ENCODE measurements around the gene CYSLTR2. TPM values are rescaled to one million over a fixed set of nuclear protein-coding genes. Genes with fewer than 3 reads are reported as not detected.
"Not testable (repeated sequence)": the region's sequence is repeated elsewhere in the genome, so short reads cannot be mapped to it uniquely, and the experiment has no call there.

Gene CYSLTR2
- polyA plus RNA-seq, 4 donors, result 0.08 to 1.3 (median 0.38) TPM

DNA sequence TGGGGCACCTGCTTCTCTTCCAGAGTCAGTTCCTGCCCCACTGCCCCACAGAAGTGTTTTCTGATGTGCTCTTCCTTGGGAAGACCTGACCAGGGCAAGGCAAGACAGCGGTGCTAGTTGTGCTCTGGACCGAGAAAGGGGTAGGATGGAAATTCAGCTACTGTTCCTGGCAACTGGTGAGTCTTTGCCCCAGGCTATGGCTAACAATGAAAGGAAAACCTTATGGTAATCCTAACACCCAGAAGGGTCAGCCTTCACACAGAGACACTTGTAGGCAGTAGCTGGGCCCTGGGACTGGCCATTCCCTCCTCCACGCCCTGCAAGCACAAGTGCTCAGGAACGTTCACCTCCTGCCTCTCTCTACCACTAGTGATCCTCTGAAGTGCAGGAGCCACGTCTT is 9.6 kb upstream of the CYSLTR2 start:
- DNase-seq (ENCODE audit: low read depth in 4 of 4, low spot score in 3 of 4), result no peak

DNA sequence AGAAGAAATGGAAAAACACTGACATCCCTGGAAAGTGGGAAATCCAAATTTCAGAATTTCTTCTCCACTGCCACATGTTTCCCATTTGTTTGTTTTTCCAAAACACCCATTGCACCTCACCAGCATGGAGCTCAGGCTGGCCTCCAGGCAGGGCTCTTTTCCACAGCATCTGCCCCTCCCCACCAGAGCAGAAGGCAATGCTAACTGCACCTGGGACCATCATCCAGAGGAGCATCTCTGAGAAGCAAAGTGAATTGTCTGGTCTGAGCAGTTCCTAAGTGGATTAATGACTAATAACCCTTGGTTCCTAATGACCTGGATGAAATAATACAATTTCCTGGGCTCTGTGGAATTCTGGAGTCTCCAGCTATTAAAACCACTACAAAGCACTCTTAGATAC is 8.8 kb upstream of the CYSLTR2 start:
- no peak for DNase-seq (ENCODE audit: low read depth in 4 of 4, low spot score in 3 of 4)

DNA sequence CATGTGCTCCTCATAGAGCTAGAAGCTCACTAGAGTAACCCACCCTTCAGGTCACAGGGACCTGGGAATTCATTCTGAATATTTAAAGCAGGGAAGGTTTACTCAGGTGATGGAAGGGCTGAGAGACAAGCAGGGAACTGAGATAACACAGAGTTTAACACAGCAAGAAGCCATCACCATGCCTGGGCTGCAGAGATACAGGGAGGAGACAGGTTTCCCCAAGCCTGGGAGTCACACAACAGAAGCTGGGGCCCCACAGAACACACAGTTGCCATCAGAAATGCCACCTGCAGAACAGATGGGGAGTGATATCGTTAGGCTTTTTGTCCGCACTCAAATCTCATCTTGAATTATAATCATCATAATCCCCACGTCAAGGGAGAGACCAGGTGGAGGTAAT is 7.9 kb upstream of the CYSLTR2 start:
- DNase-seq (ENCODE audit: low read depth in 4 of 4, low spot score in 3 of 4), result no peak

DNA sequence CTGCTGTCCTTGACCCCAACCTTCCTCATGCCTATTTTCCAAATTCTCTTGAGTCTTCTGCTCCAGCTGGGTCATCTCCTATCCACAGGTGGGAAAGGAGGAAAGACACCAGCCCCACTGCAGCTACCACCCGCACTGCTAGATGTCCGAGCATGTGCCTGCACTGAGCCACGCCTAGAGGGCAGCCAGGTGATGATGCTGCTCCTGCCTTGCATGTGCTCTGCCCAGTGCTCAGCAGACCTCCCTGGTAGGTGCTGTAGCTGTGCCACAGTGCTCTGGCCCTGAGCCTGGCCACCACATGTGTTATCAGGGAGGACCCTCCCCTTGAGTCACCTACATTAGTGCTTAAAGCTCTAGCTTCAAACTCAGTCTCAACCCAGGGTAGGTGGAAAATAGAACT is 6.9 kb upstream of the CYSLTR2 start:
- no peak for DNase-seq (ENCODE audit: low read depth in 4 of 4, low spot score in 3 of 4)

DNA sequence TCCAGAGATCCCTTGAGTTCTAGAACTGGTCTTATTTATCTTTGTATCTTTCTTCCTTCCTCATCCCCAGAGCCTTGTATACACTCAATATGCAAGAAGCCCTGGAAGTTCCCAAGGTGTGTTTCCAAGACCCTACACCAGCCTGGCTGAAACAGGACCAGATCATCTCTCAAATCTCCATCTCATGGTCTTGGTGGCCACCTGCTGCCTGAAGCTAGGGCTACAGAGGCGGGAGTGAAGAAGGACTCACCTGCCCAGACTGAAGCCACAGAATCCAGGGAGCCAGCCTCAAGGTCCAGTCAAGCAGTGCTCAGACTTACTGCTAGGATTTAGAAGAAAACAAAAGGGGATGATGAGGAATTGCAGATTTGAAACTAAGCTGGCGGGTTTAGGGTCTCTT is 6.1 kb upstream of the CYSLTR2 start:
- no peak for DNase-seq (ENCODE audit: low read depth in 4 of 4, low spot score in 3 of 4)

DNA sequence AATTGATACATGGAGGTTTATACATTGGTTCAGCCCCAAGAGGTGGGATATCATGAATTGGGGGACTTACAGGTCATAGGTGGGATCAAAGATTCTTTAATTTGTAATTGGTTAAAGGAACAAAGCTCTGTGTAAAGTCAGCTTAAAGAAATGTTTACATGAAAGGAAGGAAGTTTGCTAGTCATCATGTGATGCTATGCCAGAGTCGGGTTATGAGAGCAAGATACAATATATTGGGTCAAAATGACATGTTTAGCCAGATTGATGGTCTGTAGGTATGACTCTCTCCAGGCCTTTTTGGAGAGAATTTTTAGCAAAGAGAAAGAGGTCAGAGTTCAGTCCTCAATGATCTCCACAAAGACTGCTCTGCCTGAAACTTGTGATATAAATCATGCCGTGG is 5.3 kb upstream of the CYSLTR2 start:
- no peak for DNase-seq (ENCODE audit: low read depth in 4 of 4, low spot score in 3 of 4)

DNA sequence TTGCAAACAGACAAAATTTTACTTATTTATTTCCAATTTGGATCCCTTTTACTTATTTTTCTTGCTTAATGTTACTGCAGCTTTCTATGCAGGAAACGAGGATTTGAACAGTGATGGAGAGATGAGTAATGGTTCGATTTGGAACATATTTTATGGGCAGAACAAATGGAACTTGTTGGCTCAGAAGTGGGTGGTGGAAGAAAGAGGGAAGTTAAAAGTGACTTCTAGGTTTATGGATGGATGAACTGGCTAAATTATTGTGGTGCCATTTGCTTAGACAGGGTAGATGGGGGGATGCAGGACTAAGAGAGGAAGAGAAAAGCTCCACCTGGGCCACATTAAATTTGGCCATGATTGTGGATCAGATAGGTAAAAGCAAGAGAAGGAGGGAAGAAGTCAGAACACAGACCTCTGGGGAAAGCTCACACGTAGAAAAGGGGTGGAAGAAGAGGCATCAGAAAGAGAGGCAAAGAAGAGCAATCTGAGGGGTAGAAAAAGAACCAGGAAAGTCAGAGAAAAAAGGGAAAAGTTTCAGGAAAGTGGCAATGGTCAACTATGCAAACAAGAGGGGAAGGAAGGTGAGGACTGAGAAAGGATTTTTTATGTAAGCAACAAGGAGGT is 768 bp upstream of the CYSLTR2 start:
- no peak for DNase-seq (ENCODE audit: low read depth in 4 of 4, low spot score in 3 of 4)

DNA sequence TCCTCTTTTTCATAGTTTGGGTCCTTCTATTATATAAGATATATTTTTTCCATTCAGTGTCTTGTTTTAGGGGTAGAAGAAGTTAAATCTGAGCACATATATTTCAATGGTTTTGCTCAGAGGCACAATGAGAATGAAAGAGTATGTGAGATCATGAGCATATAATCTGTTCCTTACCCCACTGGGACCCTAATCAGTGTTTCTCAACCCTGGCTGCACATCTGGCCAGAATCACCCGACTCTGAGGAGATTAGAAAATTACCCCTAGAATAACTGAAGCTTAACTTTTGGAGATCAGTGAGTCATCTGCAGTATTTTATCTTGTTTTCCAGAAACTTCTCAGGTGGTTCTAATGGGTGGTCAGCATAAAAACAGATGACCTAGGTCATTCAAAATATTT is 782 bp downstream of the CYSLTR2 start:
- DNase-seq (ENCODE audit: low read depth in 4 of 4, low spot score in 3 of 4), result no peak

DNA sequence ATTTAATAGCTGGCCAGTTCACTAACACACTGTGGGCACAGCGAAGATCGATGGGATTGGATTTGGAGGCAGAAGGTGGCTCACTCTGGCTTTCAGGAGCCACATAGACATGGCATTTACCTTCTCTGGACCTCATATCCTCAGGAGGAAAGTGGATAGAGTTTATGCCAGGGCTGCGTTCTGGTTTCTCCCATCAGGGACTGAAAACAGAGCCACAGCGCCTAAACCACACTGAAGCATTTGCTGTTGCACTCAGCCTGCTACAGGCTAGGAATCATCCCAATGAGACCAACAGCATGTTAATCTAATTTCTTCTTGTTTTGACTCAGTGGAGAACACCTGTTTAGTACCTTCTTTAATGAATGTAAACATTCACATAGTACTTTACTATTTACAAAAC is 1.6 kb downstream of the CYSLTR2 start:
- DNase-seq (ENCODE audit: low read depth in 4 of 4, low spot score in 3 of 4), result no peak

DNA sequence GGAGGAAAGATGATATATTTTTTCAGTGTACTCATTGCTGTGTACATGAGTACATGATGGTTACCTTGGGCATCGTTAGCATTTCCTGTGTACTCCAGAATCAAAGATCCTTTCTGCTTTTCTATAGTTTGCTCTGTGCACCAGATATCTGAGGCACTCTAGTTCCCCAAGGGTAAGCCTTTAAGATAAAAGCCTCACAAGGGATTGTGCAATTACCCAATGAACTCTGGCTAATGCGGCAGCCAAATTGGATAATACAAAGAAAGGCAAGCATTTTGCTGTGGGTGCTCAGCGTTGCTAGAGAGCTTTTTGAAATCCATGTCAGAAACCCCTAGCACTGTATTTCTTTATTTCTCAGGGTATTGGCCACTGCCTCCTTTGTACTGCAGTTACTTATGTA is 2.9 kb downstream of the CYSLTR2 start:
- DNase-seq (ENCODE audit: low read depth in 4 of 4, low spot score in 3 of 4), result no peak

DNA sequence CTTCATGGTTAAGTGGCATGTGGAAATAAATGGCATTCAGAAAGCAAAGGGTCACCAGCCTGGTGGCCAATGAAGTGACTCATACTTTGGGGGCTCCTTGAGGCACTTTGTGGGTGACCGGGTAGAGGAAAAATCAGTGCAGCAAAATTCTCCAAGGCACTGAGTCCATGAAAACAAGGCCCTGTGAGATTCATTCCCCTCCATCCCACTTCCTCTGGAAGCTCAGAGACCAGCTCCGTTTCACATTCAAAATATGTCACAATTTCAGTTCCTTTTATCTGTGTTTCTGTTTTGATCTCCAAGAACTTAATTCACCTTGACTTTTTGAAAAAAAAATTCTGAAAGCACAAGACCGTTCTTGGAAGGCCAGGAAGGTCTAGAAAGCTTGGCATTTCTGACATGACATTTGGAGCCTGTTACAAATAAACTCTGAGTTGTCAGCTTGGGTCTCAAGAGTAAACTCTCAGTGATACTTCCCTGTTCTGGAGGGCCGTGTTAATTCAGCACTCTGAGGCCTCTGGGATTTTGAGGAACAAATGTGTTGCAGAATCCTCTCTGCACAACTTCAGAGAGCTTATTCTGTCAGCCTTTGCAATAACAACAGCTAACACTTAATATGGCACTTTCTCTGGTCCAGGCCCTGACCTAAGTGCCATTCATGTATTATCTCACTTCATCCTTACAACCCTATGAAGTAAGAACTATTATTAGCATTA is 6.8 kb downstream of the CYSLTR2 start:
- DNase-seq (ENCODE audit: low read depth in 4 of 4, low spot score in 3 of 4), result no peak

DNA sequence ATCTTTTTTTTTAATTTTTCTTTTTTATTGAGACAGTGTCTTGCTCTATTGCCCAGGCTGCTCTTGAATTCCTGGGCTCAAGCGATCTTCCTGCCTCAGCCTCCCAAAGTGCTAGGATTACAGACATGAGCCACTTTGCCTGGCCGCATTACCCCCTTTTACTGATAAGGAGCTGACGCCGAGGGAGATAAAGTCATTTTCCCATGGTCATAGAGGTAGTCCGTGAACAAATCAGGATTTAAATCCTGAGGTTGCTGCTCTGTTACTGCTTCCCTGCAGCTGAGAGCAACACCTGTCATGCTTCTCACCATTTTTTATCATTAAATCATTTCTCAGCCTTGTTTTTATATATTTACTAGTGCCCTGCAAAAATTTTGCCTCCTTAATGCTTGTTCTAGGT is 7.4 kb downstream of the CYSLTR2 start:
- no peak for DNase-seq (ENCODE audit: low read depth in 4 of 4, low spot score in 3 of 4)

DNA sequence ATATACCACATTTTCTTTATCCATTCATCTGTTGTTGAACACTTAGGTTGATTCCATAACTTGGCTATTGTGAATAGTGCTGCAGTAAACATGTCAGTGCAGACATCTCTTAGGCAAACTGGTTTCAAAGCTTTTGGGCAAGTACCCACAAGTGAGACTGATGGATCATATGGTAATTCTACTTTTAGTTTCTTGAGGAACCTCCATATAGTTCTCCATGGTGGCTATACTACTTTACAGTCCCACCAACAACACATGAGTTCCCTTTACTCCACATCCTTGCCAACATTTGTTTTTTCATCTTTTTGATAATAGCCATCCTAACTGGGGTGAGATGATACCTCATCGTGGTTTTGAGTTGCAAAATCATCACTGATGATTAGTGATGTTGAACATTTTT is 8.5 kb downstream of the CYSLTR2 start:
- no peak for DNase-seq (ENCODE audit: low read depth in 4 of 4, low spot score in 3 of 4)

DNA sequence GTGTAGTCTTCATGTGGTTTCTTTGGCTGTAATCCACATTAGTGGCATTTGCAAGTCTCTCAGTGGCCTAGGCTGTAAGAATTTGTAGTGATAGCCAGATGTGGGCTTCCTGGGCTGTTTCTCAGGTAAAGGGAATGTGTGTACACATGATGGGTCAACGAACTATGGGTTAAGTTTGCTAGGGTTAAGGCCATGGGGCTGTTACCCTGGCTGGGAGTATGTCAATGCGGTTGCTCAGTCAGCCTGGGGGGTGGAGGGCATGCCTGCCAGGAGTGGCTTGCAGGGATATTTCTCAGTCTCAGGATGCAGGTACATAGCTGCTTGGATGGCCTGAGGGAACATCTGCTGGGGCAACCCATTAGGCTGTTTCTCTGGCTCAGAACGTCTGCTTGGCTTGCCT is 13.4 kb downstream of the CYSLTR2 start:
- no peak for DNase-seq (ENCODE audit: low read depth in 4 of 4, low spot score in 3 of 4)

DNA sequence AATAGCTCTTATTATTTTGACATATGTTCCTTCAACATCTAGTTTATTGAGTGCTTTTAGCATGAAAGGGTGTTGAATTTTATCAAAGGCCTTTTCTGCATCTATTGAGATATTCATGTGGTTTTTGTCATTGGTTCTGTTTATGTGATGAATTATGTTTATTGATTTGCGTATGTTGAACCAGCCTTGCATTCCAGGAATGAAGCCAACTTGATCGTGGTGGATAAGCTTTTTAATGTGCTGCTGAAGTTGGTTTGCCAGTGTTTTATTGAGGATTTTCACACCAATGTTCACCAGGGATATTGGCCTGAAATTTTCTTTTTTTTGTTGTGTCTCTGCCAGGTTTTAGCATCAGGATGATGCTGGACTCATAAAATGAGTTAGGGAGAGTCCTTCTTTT is 17.7 kb downstream of the CYSLTR2 start:
- not testable (repeated sequence) for DNase-seq (ENCODE audit: low read depth in 4 of 4, low spot score in 3 of 4)

DNA sequence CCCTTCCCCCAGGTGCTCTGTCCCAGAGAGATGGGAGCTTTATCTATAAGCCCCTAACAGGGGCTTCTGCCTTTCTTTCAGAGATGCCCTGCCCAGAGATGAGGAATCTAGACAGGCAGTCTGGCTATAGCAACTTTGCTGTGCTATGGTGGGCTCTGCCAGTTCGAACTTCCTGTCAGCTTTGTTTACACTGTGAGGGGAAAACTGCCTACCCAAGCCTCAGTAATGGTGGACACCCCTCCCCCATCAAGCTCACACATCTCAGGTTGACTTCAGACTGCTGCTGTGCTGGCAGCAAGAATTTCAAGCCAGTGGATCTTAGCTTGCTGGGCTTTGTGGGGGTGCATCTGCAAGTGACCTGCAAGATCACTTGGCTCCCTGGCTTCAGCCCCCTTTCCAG is 21.5 kb downstream of the CYSLTR2 start:
- DNase-seq (ENCODE audit: low read depth in 4 of 4, low spot score in 3 of 4), result no peak

DNA sequence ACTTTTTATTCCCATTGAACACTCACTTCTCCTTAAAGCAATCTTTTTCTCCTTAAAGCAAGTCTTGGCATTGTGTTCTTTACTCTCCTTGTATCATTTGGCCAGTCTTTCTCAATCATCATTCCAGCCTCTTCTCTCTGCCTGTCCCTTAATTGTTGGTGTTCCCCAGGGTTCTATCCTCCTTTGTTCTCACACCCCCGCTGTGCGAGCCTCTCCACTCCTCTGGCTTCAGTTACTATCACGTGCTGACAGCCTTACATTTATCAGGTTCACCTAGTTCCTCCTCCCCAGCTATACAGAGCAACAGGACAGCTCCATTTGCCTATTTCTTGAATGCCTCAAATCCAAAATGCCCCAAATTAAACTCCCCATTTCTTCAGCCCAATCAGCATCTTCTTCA is 24.6 kb downstream of the CYSLTR2 start:
- no peak for DNase-seq (ENCODE audit: low read depth in 4 of 4, low spot score in 3 of 4)

DNA sequence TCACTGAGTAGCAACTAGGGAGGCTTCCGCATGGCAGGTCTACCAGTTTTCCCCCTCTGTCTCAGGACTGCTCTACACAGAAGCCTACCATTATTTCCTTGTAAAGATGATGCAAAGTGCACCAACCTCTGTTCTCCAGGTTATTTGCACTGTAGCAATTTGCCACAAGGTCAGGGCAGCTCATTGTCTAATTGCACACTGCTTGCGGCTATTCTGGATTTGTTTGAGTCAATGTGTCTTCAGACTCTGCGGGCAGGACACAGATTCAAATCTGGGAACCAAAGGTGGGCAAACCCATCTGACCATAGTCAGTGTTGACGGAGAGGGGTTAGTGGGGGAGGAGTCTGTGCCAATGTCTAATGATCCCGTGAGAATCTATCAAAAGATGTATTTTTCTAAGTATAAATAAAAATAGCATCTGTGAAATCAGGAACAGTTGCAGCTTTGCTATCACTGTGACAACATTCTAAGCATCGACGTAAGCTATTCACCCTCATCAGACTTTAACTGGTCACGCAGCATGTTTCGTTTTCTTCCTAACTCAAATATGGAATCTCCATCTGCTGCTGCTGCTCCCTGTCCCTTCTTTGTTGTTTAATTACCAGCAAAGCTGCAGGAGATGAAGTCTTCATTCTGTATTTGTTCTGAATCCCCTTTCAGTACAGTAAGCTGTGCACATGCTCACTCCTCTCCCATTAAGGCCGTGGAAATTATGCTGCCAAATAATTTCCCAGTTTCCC is 26.4 kb downstream of the CYSLTR2 start:
- DNase-seq (ENCODE audit: low read depth in 4 of 4, low spot score in 3 of 4), result no peak

DNA sequence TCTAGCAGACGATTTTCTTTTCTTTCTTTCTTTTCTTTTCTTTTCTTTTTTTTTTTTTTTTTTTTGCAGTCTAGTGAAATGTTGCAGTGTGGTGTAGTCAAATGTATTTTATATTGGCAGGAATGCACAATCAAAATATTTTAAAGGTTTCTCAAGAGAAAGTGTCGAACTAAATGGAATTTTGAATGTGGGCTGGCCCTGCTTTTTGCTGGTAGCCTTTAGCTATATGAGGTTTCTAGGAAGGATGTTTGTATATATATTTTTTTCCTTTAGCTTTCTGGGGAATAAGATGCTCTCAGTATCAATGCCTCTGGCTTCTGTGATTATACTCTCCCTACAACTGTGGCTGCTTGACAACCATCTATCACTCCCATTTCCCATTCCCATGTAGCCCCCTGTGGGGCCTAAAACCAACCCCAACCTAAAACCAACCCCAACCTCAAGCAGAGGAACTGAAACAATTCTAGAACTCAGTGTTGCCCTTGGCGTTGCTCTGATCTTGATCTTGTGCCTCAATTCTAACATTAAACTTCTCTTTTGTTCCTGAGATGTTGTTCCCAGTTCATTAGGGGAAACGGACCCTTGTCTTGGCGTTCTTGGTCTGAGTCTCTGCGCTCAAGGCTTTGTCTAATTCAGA is 27.1 kb downstream of the CYSLTR2 start:
- no peak for DNase-seq (ENCODE audit: low read depth in 4 of 4, low spot score in 3 of 4)

DNA sequence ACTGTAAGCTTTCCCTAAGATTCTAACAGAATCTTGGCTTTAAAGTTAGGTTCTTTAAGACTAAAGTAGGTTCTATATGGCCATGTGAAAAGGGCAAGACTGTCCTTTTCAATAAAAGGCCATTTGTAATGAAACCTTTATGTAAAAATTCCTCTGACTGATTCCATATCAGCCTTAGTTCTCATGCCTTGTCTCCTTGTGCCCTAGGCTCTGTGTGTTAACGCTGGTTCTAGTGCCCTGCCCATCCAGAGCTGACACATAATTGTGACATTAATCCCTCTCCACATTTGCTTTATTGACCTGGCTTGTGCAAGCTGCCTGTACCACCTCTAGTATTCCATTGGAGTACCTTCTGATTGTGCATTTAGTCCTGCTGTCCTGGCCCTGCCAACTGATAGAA is 28.2 kb downstream of the CYSLTR2 start:
- DNase-seq (ENCODE audit: low read depth in 4 of 4, low spot score in 3 of 4), result no peak

DNA sequence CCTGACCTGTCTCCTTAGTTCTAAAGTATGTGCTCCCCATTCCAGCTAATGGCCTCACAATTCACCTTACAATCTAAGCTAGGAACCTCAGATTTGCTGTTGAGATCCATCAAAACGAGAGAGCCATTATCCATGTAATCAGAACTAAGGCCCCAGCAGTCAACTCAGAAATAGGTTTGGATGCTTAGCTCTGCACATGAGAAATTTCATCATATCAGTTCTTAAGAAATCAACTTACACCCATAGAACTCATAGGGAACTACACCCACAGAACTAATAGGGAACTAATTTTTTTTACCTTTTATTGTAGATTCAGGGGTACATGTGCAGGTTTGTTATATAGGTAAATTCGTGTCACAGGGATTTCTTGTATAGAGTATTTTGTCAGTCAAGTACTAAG is 28.7 kb downstream of the CYSLTR2 start:
- no peak for DNase-seq (ENCODE audit: low read depth in 4 of 4, low spot score in 3 of 4)

Measured in left renal pelvis (tissue), 4 donors.